Liver (tissue), 3 donors: ENCODE results near the gene CPLANE2.

Source experiments
- EGR1 ChIP-seq, 2 donors: IDR thresholded peaks; 2 replicates each; pipeline ENCODE4 v1.6.1; 2016 to 2018; ENCODE audit warnings: antibody characterized with exemption in 2 of 2, low read depth in 2 of 2
- GABPA ChIP-seq, 2 donors: IDR thresholded peaks in 1 of 2; conservative IDR thresholded peaks in 1 of 2; 2 replicates each; pipeline ENCODE4 v1.6.1; 2016; ENCODE audit warnings: antibody characterized with exemption in 2 of 2, mild to moderate bottlenecking in 1 of 2, moderate library complexity in 1 of 2
- HNF4A ChIP-seq, 2 donors: conservative IDR thresholded peaks; 2 replicates each; pipeline ENCODE4 v1.6.1; 2016; ENCODE audit warnings: antibody characterized with exemption in 2 of 2, mild to moderate bottlenecking in 2 of 2
- JUND ChIP-seq, 2 donors: IDR thresholded peaks; 2 replicates each; pipeline ENCODE4 v1.6.1; 2016; ENCODE audit warnings: antibody characterized with exemption in 2 of 2
- RAD21 ChIP-seq, 2 donors: IDR thresholded peaks; 2 replicates each; pipeline ENCODE4 v1.6.1; 2016; ENCODE audit warnings: antibody characterized with exemption in 2 of 2, mild to moderate bottlenecking in 2 of 2
- RXRA ChIP-seq, 2 donors: IDR thresholded peaks; 2 replicates each; pipeline ENCODE4 v1.6.1; 2017 to 2018; ENCODE audit warnings: antibody characterized with exemption in 2 of 2, mild to moderate bottlenecking in 1 of 2
- SP1 ChIP-seq: IDR thresholded peaks from 2 replicates; pipeline ENCODE4 v1.6.1; 2018; ENCODE audit warnings: antibody characterized with exemption, mild to moderate bottlenecking
- TAF1 ChIP-seq: conservative IDR thresholded peaks from 2 replicates; pipeline ENCODE4 v1.6.1; 2016; ENCODE audit warnings: antibody characterized with exemption, mild to moderate bottlenecking
- YY1 ChIP-seq: IDR thresholded peaks from 2 replicates; pipeline ENCODE4 v1.6.1; 2016; ENCODE audit warnings: antibody characterized with exemption, mild to moderate bottlenecking
- TF ChIP-seq, protein P1 (sequence below): fragments of 150-350 bp; IDR thresholded peaks from 2 replicates; pipeline ENCODE4 v1.5.1; 2017; ENCODE audit warnings: improper control_type of control experiment, low read depth, low read length; ENCODE audit not compliant: missing input control
- TF ChIP-seq, protein P2 (sequence below): IDR thresholded peaks from 2 replicates; pipeline ENCODE4 v1.6.1; 2016; ENCODE audit warnings: antibody characterized with exemption
- donor health status: healthy.
- donor health status: healthy.

GRCh38 chr1:16209132-16209846 is 27.7 kb downstream of the CPLANE2 start:
- TF ChIP-seq HNF4A (conservative IDR thresholded peaks at IDR 0.05) (no peak), JUND (IDR thresholded peaks at IDR 0.05) (no peak), YY1 (no peak), RXRA (IDR thresholded peaks at IDR 0.05) (no peak), SP1 (no peak), RAD21 (IDR thresholded peaks at IDR 0.05) (no peak), EGR1 (IDR thresholded peaks at IDR 0.05; ENCODE audit: low read depth in 2 of 2) (no peak), TAF1 (no peak), GABPA (IDR thresholded peaks at IDR 0.05 in 1 of 2, conservative IDR thresholded peaks at IDR 0.05 in 1 of 2) (no peak)
- TF ChIP-seq, protein P1, sequence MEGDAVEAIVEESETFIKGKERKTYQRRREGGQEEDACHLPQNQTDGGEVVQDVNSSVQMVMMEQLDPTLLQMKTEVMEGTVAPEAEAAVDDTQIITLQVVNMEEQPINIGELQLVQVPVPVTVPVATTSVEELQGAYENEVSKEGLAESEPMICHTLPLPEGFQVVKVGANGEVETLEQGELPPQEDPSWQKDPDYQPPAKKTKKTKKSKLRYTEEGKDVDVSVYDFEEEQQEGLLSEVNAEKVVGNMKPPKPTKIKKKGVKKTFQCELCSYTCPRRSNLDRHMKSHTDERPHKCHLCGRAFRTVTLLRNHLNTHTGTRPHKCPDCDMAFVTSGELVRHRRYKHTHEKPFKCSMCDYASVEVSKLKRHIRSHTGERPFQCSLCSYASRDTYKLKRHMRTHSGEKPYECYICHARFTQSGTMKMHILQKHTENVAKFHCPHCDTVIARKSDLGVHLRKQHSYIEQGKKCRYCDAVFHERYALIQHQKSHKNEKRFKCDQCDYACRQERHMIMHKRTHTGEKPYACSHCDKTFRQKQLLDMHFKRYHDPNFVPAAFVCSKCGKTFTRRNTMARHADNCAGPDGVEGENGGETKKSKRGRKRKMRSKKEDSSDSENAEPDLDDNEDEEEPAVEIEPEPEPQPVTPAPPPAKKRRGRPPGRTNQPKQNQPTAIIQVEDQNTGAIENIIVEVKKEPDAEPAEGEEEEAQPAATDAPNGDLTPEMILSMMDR, result no peak
- TF ChIP-seq, protein P2, sequence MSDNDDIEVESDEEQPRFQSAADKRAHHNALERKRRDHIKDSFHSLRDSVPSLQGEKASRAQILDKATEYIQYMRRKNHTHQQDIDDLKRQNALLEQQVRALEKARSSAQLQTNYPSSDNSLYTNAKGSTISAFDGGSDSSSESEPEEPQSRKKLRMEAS, result no peak
